ENCODE data around the gene LTBP1. TPM values are rescaled to one million over a fixed set of nuclear protein-coding genes. Genes with fewer than 3 reads are reported as not detected.

Gene LTBP1
- total RNA-seq, 1 donor from 2014 or later, result 48.4 TPM

DNA sequence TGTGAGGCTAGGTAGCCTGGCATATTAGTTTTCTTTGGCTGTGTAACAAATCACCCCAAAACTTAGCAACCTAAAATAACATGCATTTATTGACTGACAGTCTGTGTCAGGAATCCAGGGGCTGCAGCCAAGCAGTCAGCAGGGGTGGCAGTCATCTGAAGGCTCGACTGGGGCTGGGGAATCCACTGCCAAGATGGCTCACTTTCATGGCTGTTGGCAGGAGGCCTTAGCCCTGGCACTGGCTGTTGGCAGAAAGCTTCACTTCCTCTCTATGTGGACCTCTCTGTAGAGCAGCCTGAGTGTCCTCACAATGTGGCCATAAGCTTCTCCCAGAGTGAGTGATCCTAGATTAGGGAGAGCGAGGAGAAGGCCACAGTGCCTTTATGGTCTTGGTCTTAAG is 78.0 kb downstream of the LTBP1 start:
- intact Hi-C loops (cut with DNase I), result no loop called here
- no peaks in the 10 kb centered on the region for H3K9me3 ChIP-seq
- no peak for DNase-seq (ENCODE audit: extremely low spot score in 2 of 2)
- TF ChIP-seq, protein P1, sequence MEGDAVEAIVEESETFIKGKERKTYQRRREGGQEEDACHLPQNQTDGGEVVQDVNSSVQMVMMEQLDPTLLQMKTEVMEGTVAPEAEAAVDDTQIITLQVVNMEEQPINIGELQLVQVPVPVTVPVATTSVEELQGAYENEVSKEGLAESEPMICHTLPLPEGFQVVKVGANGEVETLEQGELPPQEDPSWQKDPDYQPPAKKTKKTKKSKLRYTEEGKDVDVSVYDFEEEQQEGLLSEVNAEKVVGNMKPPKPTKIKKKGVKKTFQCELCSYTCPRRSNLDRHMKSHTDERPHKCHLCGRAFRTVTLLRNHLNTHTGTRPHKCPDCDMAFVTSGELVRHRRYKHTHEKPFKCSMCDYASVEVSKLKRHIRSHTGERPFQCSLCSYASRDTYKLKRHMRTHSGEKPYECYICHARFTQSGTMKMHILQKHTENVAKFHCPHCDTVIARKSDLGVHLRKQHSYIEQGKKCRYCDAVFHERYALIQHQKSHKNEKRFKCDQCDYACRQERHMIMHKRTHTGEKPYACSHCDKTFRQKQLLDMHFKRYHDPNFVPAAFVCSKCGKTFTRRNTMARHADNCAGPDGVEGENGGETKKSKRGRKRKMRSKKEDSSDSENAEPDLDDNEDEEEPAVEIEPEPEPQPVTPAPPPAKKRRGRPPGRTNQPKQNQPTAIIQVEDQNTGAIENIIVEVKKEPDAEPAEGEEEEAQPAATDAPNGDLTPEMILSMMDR (IDR thresholded peaks at IDR 0.05), result no peak
- TF ChIP-seq POLR2A (IDR thresholded peaks at IDR 0.05), result no peak
- TF ChIP-seq POLR2AphosphoS5 (IDR thresholded peaks at IDR 0.05; ENCODE audit: insufficient read depth in 1 of 2, low read depth in 1 of 2), result no peak
- no peak overlapping the region for H3K27ac ChIP-seq
- no peak overlapping the region for H3K4me3 ChIP-seq
- no peaks in the 10 kb centered on the region for H3K36me3 ChIP-seq
- H3K27me3 ChIP-seq, result no peaks in the 10 kb centered on the region
- no peaks in the 10 kb centered on the region for H3K4me1 ChIP-seq

DNA sequence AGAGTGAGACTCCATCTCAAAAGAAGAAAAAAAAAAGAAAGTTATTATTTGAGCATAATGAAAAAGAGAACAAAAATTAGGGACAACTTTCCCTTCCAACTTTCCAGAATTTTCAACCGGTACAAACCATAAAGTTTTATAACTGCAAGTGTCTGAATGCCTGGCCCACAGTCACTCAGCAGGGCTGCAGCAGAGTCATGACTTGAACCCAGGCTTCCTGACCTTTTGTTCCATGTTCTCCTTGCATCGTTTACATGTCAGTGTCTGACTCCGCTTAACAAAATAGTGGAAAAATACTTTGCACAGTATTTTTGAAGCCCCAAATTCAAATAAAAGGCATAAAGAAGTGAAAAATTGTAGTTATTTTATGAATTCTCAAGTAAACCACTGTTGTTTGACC is 82.7 kb downstream of the LTBP1 start:
- DNase-seq (ENCODE audit: extremely low spot score in 2 of 2), result no peak
- no peak overlapping the region for H3K4me3 ChIP-seq
- intact Hi-C loops (cut with DNase I), result no loop called here
- TF ChIP-seq, protein P1 (IDR thresholded peaks at IDR 0.05), result no peak
- no peak for TF ChIP-seq POLR2A (IDR thresholded peaks at IDR 0.05)
- TF ChIP-seq POLR2AphosphoS5 (IDR thresholded peaks at IDR 0.05; ENCODE audit: insufficient read depth in 1 of 2, low read depth in 1 of 2), result no peak
- H3K4me1 ChIP-seq, result peaks cover 2% of the 10 kb centered on the region
- H3K9me3 ChIP-seq, result no peaks in the 10 kb centered on the region
- H3K27me3 ChIP-seq, result no peaks in the 10 kb centered on the region
- no peak overlapping the region for H3K27ac ChIP-seq
- H3K36me3 ChIP-seq, result no peaks in the 10 kb centered on the region

DNA sequence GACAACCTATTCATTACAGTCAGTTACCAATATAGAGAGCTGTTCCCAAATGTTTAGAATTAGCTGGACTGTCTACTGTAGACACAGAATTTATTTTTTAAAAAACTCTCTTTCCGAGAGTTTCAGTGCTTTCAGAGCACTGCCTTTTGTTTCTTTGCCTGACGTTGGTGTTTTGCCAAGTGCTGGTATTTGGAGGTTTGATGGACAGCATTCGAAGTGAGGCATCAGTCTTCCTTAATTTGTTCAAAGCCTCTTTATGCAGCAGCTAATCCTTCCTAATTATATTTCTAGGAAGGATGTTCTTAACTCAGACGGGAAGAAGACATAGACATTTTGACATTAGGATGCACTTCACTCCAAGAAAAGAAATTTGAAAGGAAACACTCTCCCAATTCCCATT is 83.2 kb downstream of the LTBP1 start:
- H3K9me3 ChIP-seq, result no peaks in the 10 kb centered on the region
- no peak overlapping the region for H3K4me3 ChIP-seq
- H3K27me3 ChIP-seq, result no peaks in the 10 kb centered on the region
- H3K4me1 ChIP-seq, result peaks cover 6% of the 10 kb centered on the region
- H3K27ac ChIP-seq, result no peak overlapping the region
- intact Hi-C loops (cut with DNase I), result loop anchor here (10.0 kb wide), 1 partner anchor 255 kb away; no protein-coding TSS in a partner anchor
- no peak for DNase-seq (ENCODE audit: extremely low spot score in 2 of 2)
- TF ChIP-seq, protein P1 (IDR thresholded peaks at IDR 0.05), result no peak
- TF ChIP-seq POLR2A (IDR thresholded peaks at IDR 0.05) (no peak), POLR2AphosphoS5 (IDR thresholded peaks at IDR 0.05; ENCODE audit: insufficient read depth in 1 of 2, low read depth in 1 of 2) (no peak)
- no peaks in the 10 kb centered on the region for H3K36me3 ChIP-seq

DNA sequence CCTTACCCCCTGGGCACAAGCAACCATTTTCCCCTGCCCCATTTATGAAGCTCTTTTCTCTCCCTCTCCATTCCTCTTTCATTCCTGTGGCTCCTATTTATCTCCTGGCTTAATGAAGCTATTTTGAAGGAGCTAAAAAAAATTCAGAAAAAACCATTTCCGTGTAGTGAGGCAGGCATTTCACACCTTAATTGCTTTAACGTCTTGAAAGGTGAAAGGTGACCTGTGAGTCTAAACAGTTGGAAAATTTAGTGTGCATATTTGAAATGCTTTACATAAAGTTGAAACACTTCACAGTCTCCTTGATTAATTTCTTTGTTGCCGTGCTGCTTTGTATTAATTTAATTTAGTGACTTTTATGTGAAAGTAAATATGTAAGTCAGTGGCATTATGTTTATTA is 83.6 kb downstream of the LTBP1 start:
- Histone ChIP-seq H3K4me3 (no peak overlapping the region), H3K9me3 (no peaks in the 10 kb centered on the region), H3K4me1 (peaks cover 6% of the 10 kb centered on the region), H3K36me3 (no peaks in the 10 kb centered on the region), H3K27me3 (no peaks in the 10 kb centered on the region), H3K27ac (no peak overlapping the region)
- DNase-seq (ENCODE audit: extremely low spot score in 2 of 2), result no peak
- TF ChIP-seq, protein P1 (IDR thresholded peaks at IDR 0.05), result no peak
- TF ChIP-seq POLR2A (IDR thresholded peaks at IDR 0.05) (no peak), POLR2AphosphoS5 (IDR thresholded peaks at IDR 0.05; ENCODE audit: insufficient read depth in 1 of 2, low read depth in 1 of 2) (no peak)
- intact Hi-C loops (cut with DNase I), result loop anchor here (10.0 kb wide), 1 partner anchor 256 kb away; no protein-coding TSS in a partner anchor

DNA sequence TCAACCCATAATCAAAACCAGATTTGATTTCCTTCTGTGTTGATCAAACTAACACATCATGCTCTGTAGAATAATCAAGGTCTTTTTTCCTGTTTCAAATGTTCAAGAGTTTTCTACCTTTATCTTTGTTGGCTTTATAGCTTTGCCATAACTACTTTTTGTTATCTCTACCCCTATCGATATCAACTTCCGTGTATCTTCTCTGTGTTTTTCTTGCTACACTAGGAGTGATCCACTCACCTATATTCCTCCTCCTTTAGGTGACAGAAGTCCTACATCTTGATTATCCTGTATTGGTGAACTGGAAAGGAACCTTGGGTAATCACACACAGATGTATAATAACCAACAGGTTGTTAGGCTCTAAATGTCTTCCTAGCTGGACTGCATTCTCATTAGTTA is 85.5 kb downstream of the LTBP1 start:
- no peak for DNase-seq (ENCODE audit: extremely low spot score in 2 of 2)
- Histone ChIP-seq H3K27me3 (no peaks in the 10 kb centered on the region), H3K27ac (no peak overlapping the region), H3K36me3 (no peaks in the 10 kb centered on the region), H3K4me3 (no peak overlapping the region), H3K4me1 (peaks cover 6% of the 10 kb centered on the region), H3K9me3 (no peaks in the 10 kb centered on the region)
- TF ChIP-seq, protein P1 (IDR thresholded peaks at IDR 0.05), result no peak
- TF ChIP-seq POLR2A (IDR thresholded peaks at IDR 0.05) (no peak), POLR2AphosphoS5 (IDR thresholded peaks at IDR 0.05; ENCODE audit: insufficient read depth in 1 of 2, low read depth in 1 of 2) (no peak)
- intact Hi-C loops (cut with DNase I), result loop anchor here (10.0 kb wide), 1 partner anchor 257 kb away; no protein-coding TSS in a partner anchor

Measured in vagina (tissue), 2 donors.